Measurements from ENCODE around the gene RNF183.

GRCh38 chr9:113298311-113298710, 4.9 kb downstream of the RNF183 start:
- TF ChIP-seq, protein P1, sequence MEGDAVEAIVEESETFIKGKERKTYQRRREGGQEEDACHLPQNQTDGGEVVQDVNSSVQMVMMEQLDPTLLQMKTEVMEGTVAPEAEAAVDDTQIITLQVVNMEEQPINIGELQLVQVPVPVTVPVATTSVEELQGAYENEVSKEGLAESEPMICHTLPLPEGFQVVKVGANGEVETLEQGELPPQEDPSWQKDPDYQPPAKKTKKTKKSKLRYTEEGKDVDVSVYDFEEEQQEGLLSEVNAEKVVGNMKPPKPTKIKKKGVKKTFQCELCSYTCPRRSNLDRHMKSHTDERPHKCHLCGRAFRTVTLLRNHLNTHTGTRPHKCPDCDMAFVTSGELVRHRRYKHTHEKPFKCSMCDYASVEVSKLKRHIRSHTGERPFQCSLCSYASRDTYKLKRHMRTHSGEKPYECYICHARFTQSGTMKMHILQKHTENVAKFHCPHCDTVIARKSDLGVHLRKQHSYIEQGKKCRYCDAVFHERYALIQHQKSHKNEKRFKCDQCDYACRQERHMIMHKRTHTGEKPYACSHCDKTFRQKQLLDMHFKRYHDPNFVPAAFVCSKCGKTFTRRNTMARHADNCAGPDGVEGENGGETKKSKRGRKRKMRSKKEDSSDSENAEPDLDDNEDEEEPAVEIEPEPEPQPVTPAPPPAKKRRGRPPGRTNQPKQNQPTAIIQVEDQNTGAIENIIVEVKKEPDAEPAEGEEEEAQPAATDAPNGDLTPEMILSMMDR (IDR thresholded peaks at IDR 0.05; ENCODE audit: poor library complexity, severe bottlenecking) = no peak
- no peak for TF ChIP-seq SMC3 (conservative IDR thresholded peaks at IDR 0.05; ENCODE audit: poor library complexity)
- no peak for TF ChIP-seq EP300 (conservative IDR thresholded peaks at IDR 0.05; ENCODE audit: poor library complexity, severe bottlenecking)
- TF ChIP-seq TAF1 (IDR thresholded peaks at IDR 0.05; ENCODE audit: low read depth) = no peak
- no peak for TF ChIP-seq POLR2AphosphoS5 (IDR thresholded peaks at IDR 0.05)
- no peak for TF ChIP-seq EZH2 (IDR thresholded peaks at IDR 0.05; ENCODE audit: borderline replicate concordance, insufficient read depth, low read length, poor library complexity, severe bottlenecking)
- no peak for TF ChIP-seq RAD21 (conservative IDR thresholded peaks at IDR 0.05)

Data from neural cell (in vitro differentiated cells).